Activated naive CD8-positive, alpha-beta T cell (primary cell): ENCODE data around the gene ANKRD11.
"Not testable (repeated sequence)": the region's sequence is repeated elsewhere in the genome, so short reads cannot be mapped to it uniquely, and the experiment has no call there.

Experiments
- H3K27ac Mint-ChIP-seq: one replicate; pipeline ENCODE4 v1.8.0; 2021; ENCODE audit warnings: mixed read lengths
- H3K27me3 Mint-ChIP-seq: one replicate; pipeline ENCODE4 v1.8.0; 2021; ENCODE audit warnings: mixed read lengths
- H3K36me3 Mint-ChIP-seq: one replicate; pipeline ENCODE4 v1.8.0; 2021; ENCODE audit warnings: mixed read lengths
- H3K4me1 Mint-ChIP-seq: one replicate; pipeline ENCODE4 v1.8.0; 2021; ENCODE audit warnings: low read depth, mixed read lengths
- H3K4me3 Mint-ChIP-seq: one replicate; pipeline ENCODE4 v1.8.0; 2021; ENCODE audit warnings: mild to moderate bottlenecking, mixed read lengths
- H3K9me3 Mint-ChIP-seq: one replicate; pipeline ENCODE4 v1.8.0; 2021; ENCODE audit warnings: low read depth, mixed read lengths

Gene ANKRD11

GRCh38 chr16:89316701-89317100, 173.7 kb downstream of the ANKRD11 start:
- H3K4me3 Mint-ChIP-seq = peak overlapping the region; percentile 81

GRCh38 chr16:89315791-89316581, 174.4 kb downstream of the ANKRD11 start:
- H3K9me3 Mint-ChIP-seq = no peaks in the 10 kb centered on the region
- peaks cover 2% of the 10 kb centered on the region for H3K36me3 Mint-ChIP-seq
- H3K4me3 Mint-ChIP-seq = peak overlapping the region; percentile 81
- peak overlapping the region; percentile 95 for H3K27ac Mint-ChIP-seq
- peaks cover 90% of the 10 kb centered on the region for H3K4me1 Mint-ChIP-seq
- no peaks in the 10 kb centered on the region for H3K27me3 Mint-ChIP-seq

More at GRCh38 chr16:89316701-89317100, 173.7 kb downstream of the ANKRD11 start:
- peaks cover 2% of the 10 kb centered on the region for H3K36me3 Mint-ChIP-seq
- H3K4me1 Mint-ChIP-seq = peaks cover 90% of the 10 kb centered on the region
- no peaks in the 10 kb centered on the region for H3K9me3 Mint-ChIP-seq
- H3K27me3 Mint-ChIP-seq = no peaks in the 10 kb centered on the region
- H3K27ac Mint-ChIP-seq = peak overlapping the region; percentile 95

GRCh38 chr16:89315271-89315670, 175.1 kb downstream of the ANKRD11 start:
- Mint-ChIP-seq H3K4me1 (peaks cover 91% of the 10 kb centered on the region), H3K4me3 (peak overlapping the region; percentile 81), H3K9me3 (no peaks in the 10 kb centered on the region), H3K27ac (peak overlapping the region; percentile 95), H3K36me3 (peaks cover 2% of the 10 kb centered on the region), H3K27me3 (no peaks in the 10 kb centered on the region)

- no peaks in the 10 kb centered on the region for H3K27me3 Mint-ChIP-seq
- no peaks in the 10 kb centered on the region for H3K9me3 Mint-ChIP-seq
- peaks cover 2% of the 10 kb centered on the region for H3K36me3 Mint-ChIP-seq
- H3K4me3 Mint-ChIP-seq = peak overlapping the region; percentile 81
- H3K4me1 Mint-ChIP-seq = peaks cover 90% of the 10 kb centered on the region
- H3K27ac Mint-ChIP-seq = peak overlapping the region; percentile 95
Measured at GRCh38 chr16:89314854-89315253, 175.5 kb downstream of the ANKRD11 start.

- H3K27me3 Mint-ChIP-seq = no peaks in the 10 kb centered on the region
- peaks cover 2% of the 10 kb centered on the region for H3K36me3 Mint-ChIP-seq
Measured at GRCh38 chr16:89314357-89314756, 176.0 kb downstream of the ANKRD11 start.

GRCh38 chr16:89313583-89313982, 176.8 kb downstream of the ANKRD11 start:
- H3K4me1 Mint-ChIP-seq = peaks cover 91% of the 10 kb centered on the region
- peak overlapping the region; percentile 95 for H3K27ac Mint-ChIP-seq
- peak overlapping the region; percentile 81 for H3K4me3 Mint-ChIP-seq
- no peaks in the 10 kb centered on the region for H3K9me3 Mint-ChIP-seq
- peaks cover 2% of the 10 kb centered on the region for H3K36me3 Mint-ChIP-seq
- no peaks in the 10 kb centered on the region for H3K27me3 Mint-ChIP-seq

More at GRCh38 chr16:89314357-89314756, 176.0 kb downstream of the ANKRD11 start:
- H3K27ac Mint-ChIP-seq = peak overlapping the region; percentile 95
- H3K4me3 Mint-ChIP-seq = peak overlapping the region; percentile 81
- H3K4me1 Mint-ChIP-seq = peaks cover 90% of the 10 kb centered on the region
- no peaks in the 10 kb centered on the region for H3K9me3 Mint-ChIP-seq

GRCh38 chr16:89312598-89313299, 177.6 kb downstream of the ANKRD11 start:
- peaks cover 91% of the 10 kb centered on the region for H3K4me1 Mint-ChIP-seq
- no peaks in the 10 kb centered on the region for H3K9me3 Mint-ChIP-seq
- H3K36me3 Mint-ChIP-seq = peaks cover 2% of the 10 kb centered on the region
- H3K27me3 Mint-ChIP-seq = no peaks in the 10 kb centered on the region
- peak overlapping the region; percentile 95 for H3K27ac Mint-ChIP-seq
- no peak overlapping the region for H3K4me3 Mint-ChIP-seq

GRCh38 chr16:89312194-89312593, 178.2 kb downstream of the ANKRD11 start:
- Mint-ChIP-seq H3K27me3 (no peaks in the 10 kb centered on the region), H3K4me3 (no peak overlapping the region), H3K9me3 (no peaks in the 10 kb centered on the region), H3K27ac (no peak overlapping the region), H3K4me1 (peaks cover 88% of the 10 kb centered on the region), H3K36me3 (peaks cover 2% of the 10 kb centered on the region)

- H3K9me3 Mint-ChIP-seq = no peaks in the 10 kb centered on the region
- H3K36me3 Mint-ChIP-seq = no peaks in the 10 kb centered on the region
Measured at GRCh38 chr16:89311636-89312035, 178.7 kb downstream of the ANKRD11 start.

GRCh38 chr16:89309438-89310122, 180.8 kb downstream of the ANKRD11 start:
- no peaks in the 10 kb centered on the region for H3K9me3 Mint-ChIP-seq
- no peak overlapping the region for H3K4me3 Mint-ChIP-seq
- H3K36me3 Mint-ChIP-seq = no peaks in the 10 kb centered on the region
- peak overlapping the region; percentile 41 for H3K27ac Mint-ChIP-seq
- no peaks in the 10 kb centered on the region for H3K27me3 Mint-ChIP-seq
- H3K4me1 Mint-ChIP-seq = peaks cover 64% of the 10 kb centered on the region

More at GRCh38 chr16:89311636-89312035, 178.7 kb downstream of the ANKRD11 start:
- Mint-ChIP-seq H3K4me3 (no peak overlapping the region), H3K4me1 (peaks cover 85% of the 10 kb centered on the region), H3K27me3 (no peaks in the 10 kb centered on the region), H3K27ac (peak overlapping the region; percentile 47)

GRCh38 chr16:89308391-89309333, 181.7 kb downstream of the ANKRD11 start:
- peaks cover 3% of the 10 kb centered on the region for H3K36me3 Mint-ChIP-seq
- no peaks in the 10 kb centered on the region for H3K27me3 Mint-ChIP-seq
- H3K4me3 Mint-ChIP-seq = peak overlapping the region; percentile 20
- H3K9me3 Mint-ChIP-seq = no peaks in the 10 kb centered on the region
- H3K27ac Mint-ChIP-seq = peak overlapping the region; percentile 58
- H3K4me1 Mint-ChIP-seq = peaks cover 62% of the 10 kb centered on the region

- Mint-ChIP-seq H3K4me1 (peaks cover 53% of the 10 kb centered on the region), H3K27ac (peak overlapping the region; percentile 67), H3K27me3 (no peaks in the 10 kb centered on the region), H3K36me3 (peaks cover 3% of the 10 kb centered on the region), H3K4me3 (peak overlapping the region; percentile 13), H3K9me3 (no peaks in the 10 kb centered on the region)
Measured at GRCh38 chr16:89307421-89307805, 182.9 kb downstream of the ANKRD11 start.

- peak overlapping the region; percentile 67 for H3K27ac Mint-ChIP-seq
Measured at GRCh38 chr16:89306457-89307420, 183.6 kb downstream of the ANKRD11 start.

More at GRCh38 chr16:89306457-89307420, 183.6 kb downstream of the ANKRD11 start:
- not testable (repeated sequence) for H3K9me3 Mint-ChIP-seq, H3K36me3 Mint-ChIP-seq, H3K27me3 Mint-ChIP-seq
- Mint-ChIP-seq H3K4me1 (peaks cover 50% of the 10 kb centered on the region), H3K4me3 (peak overlapping the region; percentile 13)
